ENCODE results near the gene KRTAP5-2.
"Not testable (repeated sequence)": the region's sequence is repeated elsewhere in the genome, so short reads cannot be mapped to it uniquely, and the experiment has no call there.

- TF ChIP-seq, protein P1, sequence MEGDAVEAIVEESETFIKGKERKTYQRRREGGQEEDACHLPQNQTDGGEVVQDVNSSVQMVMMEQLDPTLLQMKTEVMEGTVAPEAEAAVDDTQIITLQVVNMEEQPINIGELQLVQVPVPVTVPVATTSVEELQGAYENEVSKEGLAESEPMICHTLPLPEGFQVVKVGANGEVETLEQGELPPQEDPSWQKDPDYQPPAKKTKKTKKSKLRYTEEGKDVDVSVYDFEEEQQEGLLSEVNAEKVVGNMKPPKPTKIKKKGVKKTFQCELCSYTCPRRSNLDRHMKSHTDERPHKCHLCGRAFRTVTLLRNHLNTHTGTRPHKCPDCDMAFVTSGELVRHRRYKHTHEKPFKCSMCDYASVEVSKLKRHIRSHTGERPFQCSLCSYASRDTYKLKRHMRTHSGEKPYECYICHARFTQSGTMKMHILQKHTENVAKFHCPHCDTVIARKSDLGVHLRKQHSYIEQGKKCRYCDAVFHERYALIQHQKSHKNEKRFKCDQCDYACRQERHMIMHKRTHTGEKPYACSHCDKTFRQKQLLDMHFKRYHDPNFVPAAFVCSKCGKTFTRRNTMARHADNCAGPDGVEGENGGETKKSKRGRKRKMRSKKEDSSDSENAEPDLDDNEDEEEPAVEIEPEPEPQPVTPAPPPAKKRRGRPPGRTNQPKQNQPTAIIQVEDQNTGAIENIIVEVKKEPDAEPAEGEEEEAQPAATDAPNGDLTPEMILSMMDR (IDR thresholded peaks at IDR 0.05; ENCODE audit: low read length), result not testable (repeated sequence)
- not testable (repeated sequence) for TF ChIP-seq EZH2 (IDR thresholded peaks at IDR 0.05; ENCODE audit: borderline replicate concordance, low read length)
These were observed 3.6 kb upstream of the KRTAP5-2 start for GRCh38 chr11:1601663-1602062.

Data from OCI-LY1 (cell line).